GM23338 (cell line): ENCODE data around the gene RHOF.

Source experiments
- CREB1 ChIP-seq: fragments of 250-450 bp; sonication (Bioruptor Pico); IDR thresholded peaks from 2 replicates; pipeline ENCODE4 v1.5.0; 2020; ENCODE audit warnings: low read depth, mild to moderate bottlenecking, moderate library complexity
- EZH2 ChIP-seq: fragments of 200-600 bp; sonication (generic); IDR thresholded peaks from one replicate; pipeline ENCODE4 v1.8.0; 2017; ENCODE audit warnings: antibody characterized with exemption, mild to moderate bottlenecking, low read depth; ENCODE audit not compliant: unreplicated experiment
- EZH2phosphoT487 ChIP-seq: fragments of 200-600 bp; sonication (generic); IDR thresholded peaks from one replicate; pipeline ENCODE4 v1.8.1; 2018; ENCODE audit warnings: antibody characterized with exemption; ENCODE audit not compliant: unreplicated experiment
- JUNB ChIP-seq: IDR thresholded peaks from one replicate; pipeline ENCODE4 v1.6.1; 2016; ENCODE audit warnings: antibody characterized with exemption; ENCODE audit not compliant: unreplicated experiment
- NANOG ChIP-seq: IDR thresholded peaks from 2 replicates; pipeline ENCODE4 v1.6.1; 2016; ENCODE audit warnings: antibody characterized with exemption, borderline replicate concordance
- POLR2AphosphoS5 ChIP-seq: IDR thresholded peaks from 2 replicates; pipeline ENCODE4 v1.6.1; 2016; ENCODE audit warnings: antibody characterized with exemption, low read depth
- STAT1 ChIP-seq: IDR thresholded peaks from one replicate; pipeline ENCODE4 v1.6.1; 2016; ENCODE audit warnings: antibody characterized with exemption; ENCODE audit not compliant: unreplicated experiment
- ZNF114 ChIP-seq: fragments of 250-450 bp; sonication (Bioruptor Pico); IDR thresholded peaks from 2 replicates; pipeline ENCODE4 v1.5.0; 2020; ENCODE audit warnings: mild to moderate bottlenecking, moderate library complexity
- ZNF331 ChIP-seq: fragments of 250-450 bp; sonication (Bioruptor Pico); IDR thresholded peaks from 2 replicates; pipeline ENCODE4 v1.5.0; 2020; ENCODE audit warnings: low read depth, mild to moderate bottlenecking, moderate library complexity
- TF ChIP-seq, protein P1 (sequence below), 2 experiments: fragments of 200-600 bp in 1 of 2; sonication (generic) in 1 of 2; conservative IDR thresholded peaks; 2 replicates each; pipeline versions ENCODE4 v1.5.1 to v1.6.1; 2016 to 2017; ENCODE audit warnings: antibody characterized with exemption in 2 of 2, low read depth in 2 of 2, mild to moderate bottlenecking in 2 of 2, moderate library complexity in 1 of 2
- TF ChIP-seq, protein P2 (sequence below): IDR thresholded peaks from one replicate; pipeline ENCODE4 v1.6.1; 2018; ENCODE audit warnings: antibody characterized with exemption; ENCODE audit not compliant: unreplicated experiment
- TF ChIP-seq, protein P3 (sequence below): IDR thresholded peaks from 2 replicates; pipeline ENCODE4 v1.6.1; 2016; ENCODE audit warnings: antibody characterized with exemption

DNA sequence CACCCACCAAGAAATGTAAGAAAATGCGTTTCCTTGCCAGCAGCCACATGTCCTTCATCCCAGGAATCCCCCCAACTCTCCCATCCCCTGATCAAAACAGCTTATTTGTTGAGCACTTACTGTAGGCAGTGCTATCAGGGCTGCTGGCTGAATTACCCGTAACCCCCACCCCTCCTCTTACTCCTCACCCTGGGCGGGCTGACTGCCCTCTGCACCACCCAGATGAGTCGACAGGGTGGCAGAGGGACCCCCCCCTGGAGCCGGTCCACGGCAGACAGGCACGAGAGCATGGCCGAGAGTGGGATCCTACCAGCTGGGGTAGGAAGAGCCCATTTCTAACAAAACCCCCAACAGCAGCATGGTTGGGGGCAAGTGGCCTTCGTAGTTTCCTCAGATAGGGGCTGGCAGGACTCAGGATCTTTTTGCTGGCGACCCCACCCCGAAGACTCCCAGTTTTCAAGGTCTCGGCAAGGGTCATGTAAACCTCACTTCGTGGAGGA, 1.1 kb upstream of the RHOF start:
- TF ChIP-seq, protein P1, sequence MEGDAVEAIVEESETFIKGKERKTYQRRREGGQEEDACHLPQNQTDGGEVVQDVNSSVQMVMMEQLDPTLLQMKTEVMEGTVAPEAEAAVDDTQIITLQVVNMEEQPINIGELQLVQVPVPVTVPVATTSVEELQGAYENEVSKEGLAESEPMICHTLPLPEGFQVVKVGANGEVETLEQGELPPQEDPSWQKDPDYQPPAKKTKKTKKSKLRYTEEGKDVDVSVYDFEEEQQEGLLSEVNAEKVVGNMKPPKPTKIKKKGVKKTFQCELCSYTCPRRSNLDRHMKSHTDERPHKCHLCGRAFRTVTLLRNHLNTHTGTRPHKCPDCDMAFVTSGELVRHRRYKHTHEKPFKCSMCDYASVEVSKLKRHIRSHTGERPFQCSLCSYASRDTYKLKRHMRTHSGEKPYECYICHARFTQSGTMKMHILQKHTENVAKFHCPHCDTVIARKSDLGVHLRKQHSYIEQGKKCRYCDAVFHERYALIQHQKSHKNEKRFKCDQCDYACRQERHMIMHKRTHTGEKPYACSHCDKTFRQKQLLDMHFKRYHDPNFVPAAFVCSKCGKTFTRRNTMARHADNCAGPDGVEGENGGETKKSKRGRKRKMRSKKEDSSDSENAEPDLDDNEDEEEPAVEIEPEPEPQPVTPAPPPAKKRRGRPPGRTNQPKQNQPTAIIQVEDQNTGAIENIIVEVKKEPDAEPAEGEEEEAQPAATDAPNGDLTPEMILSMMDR (conservative IDR thresholded peaks at IDR 0.05; ENCODE audit: low read depth in 2 of 2), result no peak
- TF ChIP-seq POLR2AphosphoS5, result no peak
- no peak for TF ChIP-seq STAT1
- TF ChIP-seq EZH2, result no peak
- TF ChIP-seq EZH2phosphoT487, result no peak
- no peak for TF ChIP-seq CREB1 (CRISPR knock-in tag)
- no peak for TF ChIP-seq ZNF331 (CRISPR knock-in tag)
- TF ChIP-seq, protein P2, sequence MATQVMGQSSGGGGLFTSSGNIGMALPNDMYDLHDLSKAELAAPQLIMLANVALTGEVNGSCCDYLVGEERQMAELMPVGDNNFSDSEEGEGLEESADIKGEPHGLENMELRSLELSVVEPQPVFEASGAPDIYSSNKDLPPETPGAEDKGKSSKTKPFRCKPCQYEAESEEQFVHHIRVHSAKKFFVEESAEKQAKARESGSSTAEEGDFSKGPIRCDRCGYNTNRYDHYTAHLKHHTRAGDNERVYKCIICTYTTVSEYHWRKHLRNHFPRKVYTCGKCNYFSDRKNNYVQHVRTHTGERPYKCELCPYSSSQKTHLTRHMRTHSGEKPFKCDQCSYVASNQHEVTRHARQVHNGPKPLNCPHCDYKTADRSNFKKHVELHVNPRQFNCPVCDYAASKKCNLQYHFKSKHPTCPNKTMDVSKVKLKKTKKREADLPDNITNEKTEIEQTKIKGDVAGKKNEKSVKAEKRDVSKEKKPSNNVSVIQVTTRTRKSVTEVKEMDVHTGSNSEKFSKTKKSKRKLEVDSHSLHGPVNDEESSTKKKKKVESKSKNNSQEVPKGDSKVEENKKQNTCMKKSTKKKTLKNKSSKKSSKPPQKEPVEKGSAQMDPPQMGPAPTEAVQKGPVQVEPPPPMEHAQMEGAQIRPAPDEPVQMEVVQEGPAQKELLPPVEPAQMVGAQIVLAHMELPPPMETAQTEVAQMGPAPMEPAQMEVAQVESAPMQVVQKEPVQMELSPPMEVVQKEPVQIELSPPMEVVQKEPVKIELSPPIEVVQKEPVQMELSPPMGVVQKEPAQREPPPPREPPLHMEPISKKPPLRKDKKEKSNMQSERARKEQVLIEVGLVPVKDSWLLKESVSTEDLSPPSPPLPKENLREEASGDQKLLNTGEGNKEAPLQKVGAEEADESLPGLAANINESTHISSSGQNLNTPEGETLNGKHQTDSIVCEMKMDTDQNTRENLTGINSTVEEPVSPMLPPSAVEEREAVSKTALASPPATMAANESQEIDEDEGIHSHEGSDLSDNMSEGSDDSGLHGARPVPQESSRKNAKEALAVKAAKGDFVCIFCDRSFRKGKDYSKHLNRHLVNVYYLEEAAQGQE, result no peak
- TF ChIP-seq ZNF114 (CRISPR knock-in tag), result no peak
- no peak for TF ChIP-seq JUNB
- no peak for TF ChIP-seq NANOG
- TF ChIP-seq, protein P3, sequence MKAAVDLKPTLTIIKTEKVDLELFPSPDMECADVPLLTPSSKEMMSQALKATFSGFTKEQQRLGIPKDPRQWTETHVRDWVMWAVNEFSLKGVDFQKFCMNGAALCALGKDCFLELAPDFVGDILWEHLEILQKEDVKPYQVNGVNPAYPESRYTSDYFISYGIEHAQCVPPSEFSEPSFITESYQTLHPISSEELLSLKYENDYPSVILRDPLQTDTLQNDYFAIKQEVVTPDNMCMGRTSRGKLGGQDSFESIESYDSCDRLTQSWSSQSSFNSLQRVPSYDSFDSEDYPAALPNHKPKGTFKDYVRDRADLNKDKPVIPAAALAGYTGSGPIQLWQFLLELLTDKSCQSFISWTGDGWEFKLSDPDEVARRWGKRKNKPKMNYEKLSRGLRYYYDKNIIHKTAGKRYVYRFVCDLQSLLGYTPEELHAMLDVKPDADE, result no peak
